SK-N-SH treated with all-trans-retinoic acid at 6 μM for 48 hours (cell line): Measurements from ENCODE around the gene PLCB1.

ENCODE experiments used
- ARNTL ChIP-seq: fragments of 450-650 bp; formaldehyde crosslinking; IDR thresholded peaks from 2 replicates; pipeline ENCODE4 v1.5.0; 2020; ENCODE audit warnings: low read depth, mild to moderate bottlenecking, moderate library complexity, borderline replicate concordance
- TOX ChIP-seq: fragments of 250-450 bp; sonication (Bioruptor Pico); IDR thresholded peaks from 2 replicates; pipeline ENCODE4 v1.8.0; 2021; ENCODE audit warnings: mild to moderate bottlenecking, moderate library complexity, borderline replicate concordance
- TF ChIP-seq, protein P1 (sequence below): fragments of 250-450 bp; sonication (Bioruptor Pico); IDR thresholded peaks from 2 replicates; pipeline ENCODE4 v1.5.1; 2021; ENCODE audit warnings: mild to moderate bottlenecking, moderate library complexity

DNA sequence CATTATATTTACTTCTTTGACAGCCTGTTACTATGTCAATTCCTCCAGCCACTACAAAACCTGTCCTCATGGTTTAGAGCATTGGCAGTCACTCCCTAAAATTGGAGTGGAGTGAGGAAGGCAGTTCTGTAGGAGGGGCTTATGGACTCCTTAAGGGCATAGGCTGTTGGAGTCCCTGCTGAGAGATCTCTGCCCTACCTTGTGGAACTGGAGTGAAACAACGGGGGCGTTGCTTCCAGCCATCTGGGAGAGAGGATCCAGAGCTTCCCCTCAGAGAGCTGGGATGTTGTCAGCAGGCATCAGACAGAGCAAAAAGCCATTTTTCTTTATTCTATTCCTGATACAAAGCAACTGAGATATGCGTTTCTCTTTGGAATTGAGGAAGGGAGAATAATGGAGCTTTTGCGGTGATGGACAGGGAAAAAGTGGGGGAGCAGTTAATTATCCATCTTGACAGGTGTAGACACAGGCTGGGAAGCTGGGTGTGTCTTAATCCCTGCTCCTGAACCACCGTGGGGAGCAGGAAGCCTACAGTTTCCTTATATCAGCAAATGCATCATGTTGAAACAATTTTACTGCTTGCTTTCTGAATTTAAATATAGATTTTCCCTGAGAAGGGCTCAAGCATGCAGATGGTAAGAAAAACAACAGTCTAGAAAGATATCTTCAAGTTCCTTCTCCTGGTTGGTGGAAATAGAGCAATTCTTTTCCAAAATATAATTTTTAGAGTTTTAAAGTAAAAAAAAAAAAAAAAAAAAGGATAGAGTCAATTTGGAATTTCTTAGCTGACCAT, 402.5 kb downstream of the PLCB1 start:
- TF ChIP-seq TOX (no peak), ARNTL (CRISPR knock-in tag) (no peak)
- TF ChIP-seq, protein P1, sequence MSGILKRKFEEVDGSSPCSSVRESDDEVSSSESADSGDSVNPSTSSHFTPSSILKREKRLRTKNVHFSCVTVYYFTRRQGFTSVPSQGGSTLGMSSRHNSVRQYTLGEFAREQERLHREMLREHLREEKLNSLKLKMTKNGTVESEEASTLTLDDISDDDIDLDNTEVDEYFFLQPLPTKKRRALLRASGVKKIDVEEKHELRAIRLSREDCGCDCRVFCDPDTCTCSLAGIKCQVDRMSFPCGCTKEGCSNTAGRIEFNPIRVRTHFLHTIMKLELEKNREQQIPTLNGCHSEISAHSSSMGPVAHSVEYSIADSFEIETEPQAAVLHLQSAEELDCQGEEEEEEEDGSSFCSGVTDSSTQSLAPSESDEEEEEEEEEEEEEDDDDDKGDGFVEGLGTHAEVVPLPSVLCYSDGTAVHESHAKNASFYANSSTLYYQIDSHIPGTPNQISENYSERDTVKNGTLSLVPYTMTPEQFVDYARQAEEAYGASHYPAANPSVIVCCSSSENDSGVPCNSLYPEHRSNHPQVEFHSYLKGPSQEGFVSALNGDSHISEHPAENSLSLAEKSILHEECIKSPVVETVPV = no peak
